Hepatocyte (in vitro differentiated cells): ENCODE measurements around the gene GUF1. TPM values are rescaled to one million over a fixed set of nuclear protein-coding genes. Genes with fewer than 3 reads are reported as not detected.

Source experiments
- DNase-seq: peaks from one replicate; pipeline ENCODE4 v3.0.0-alpha.2; 2016; ENCODE audit warnings: low spot score
- H2AFZ ChIP-seq: fragments of 200-600 bp; sonication (generic); 2 replicates; pipeline ENCODE4 v1.6.0; 2016; ENCODE audit warnings: antibody characterized with exemption, mild to moderate bottlenecking
- H3K27ac ChIP-seq: fragments of 200-600 bp; sonication (generic); 2 replicates; pipeline ENCODE4 v1.5.1; 2016; ENCODE audit warnings: mild to moderate bottlenecking
- H3K27me3 ChIP-seq: fragments of 200-600 bp; sonication (generic); 2 replicates; pipeline ENCODE4 v1.6.1; 2016
- H3K36me3 ChIP-seq: fragments of 200-600 bp; sonication (generic); replicated peaks from 2 replicates; pipeline ENCODE4 v1.5.1; 2016; ENCODE audit warnings: low read depth; ENCODE audit not compliant: insufficient read depth
- H3K4me1 ChIP-seq: fragments of 200-600 bp; sonication (generic); 2 replicates; pipeline ENCODE4 v1.5.1; 2016; ENCODE audit warnings: mild to moderate bottlenecking, moderate library complexity; ENCODE audit not compliant: insufficient read depth
- H3K4me2 ChIP-seq: fragments of 200-600 bp; sonication (generic); 2 replicates; pipeline ENCODE4 v1.6.0; 2016
- H3K4me3 ChIP-seq: fragments of 200-600 bp; sonication (generic); 2 replicates; pipeline ENCODE4 v1.5.1; 2016; ENCODE audit warnings: mild to moderate bottlenecking
- H3K79me2 ChIP-seq: fragments of 200-600 bp; sonication (generic); 2 replicates; pipeline ENCODE4 v1.6.0; 2017; ENCODE audit warnings: mild to moderate bottlenecking
- H3K9me2 ChIP-seq: fragments of 200-600 bp; sonication (generic); replicated peaks from 2 replicates; pipeline ENCODE4 v1.6.0; 2017; ENCODE audit warnings: mild to moderate bottlenecking; ENCODE audit not compliant: insufficient read depth
- H3K9me3 ChIP-seq: fragments of 200-600 bp; sonication (generic); 2 replicates; pipeline ENCODE4 v1.5.1; 2016; ENCODE audit warnings: low read depth, mild to moderate bottlenecking
- H4K20me1 ChIP-seq: fragments of 200-600 bp; sonication (generic); 2 replicates; pipeline ENCODE4 v1.6.0; 2016; ENCODE audit warnings: mild to moderate bottlenecking; ENCODE audit not compliant: insufficient read depth, poor library complexity, severe bottlenecking
- EZH2 ChIP-seq: fragments of 200-600 bp; sonication (generic); IDR thresholded peaks from 2 replicates; pipeline ENCODE4 v1.6.1; 2016; ENCODE audit warnings: antibody characterized with exemption, mild to moderate bottlenecking, borderline replicate concordance
- EZH2phosphoT487 ChIP-seq: fragments of 200-600 bp; sonication (generic); IDR thresholded peaks from one replicate; pipeline ENCODE4 v1.6.1; 2018; ENCODE audit warnings: antibody characterized with exemption, mild to moderate bottlenecking, low read depth, moderate library complexity; ENCODE audit not compliant: unreplicated experiment, severe bottlenecking
- WGBS: methylation state at CpG from one replicate; pipeline ENCODE4 v1.1.6; 2016; ENCODE audit warnings: low lambda C conversion rate; ENCODE audit errors: missing lambda C conversion rate; 5-methylcytosine and 5-hydroxymethylcytosine counted together
- polyA plus RNA-seq: library from polyadenylated mRNA; unstranded; fragments of >200 nt; fragmentation: Nextera tagmentation; extraction: Ambion mirVana; gene quantifications from 2 replicates; pipeline ENCODE4 v1.2.1, GENCODE V29; 2016
- total RNA-seq: library from RNA; depleted of rRNA; stranded (reverse); fragments of >200 nt; gene quantifications from 2 replicates; pipeline ENCODE4 v1.2.3, GENCODE V29; 2014
- TF ChIP-seq, protein P1 (sequence below): fragments of 200-600 bp; sonication (generic); IDR thresholded peaks from 2 replicates; pipeline ENCODE4 v1.5.1; 2016; ENCODE audit warnings: antibody characterized with exemption, mild to moderate bottlenecking; ENCODE audit not compliant: poor library complexity

The GUF1 gene
- total and polyA plus RNA-seq, 2 experiments from 2014 or later, result 10.9 to 17.5 TPM

DNA sequence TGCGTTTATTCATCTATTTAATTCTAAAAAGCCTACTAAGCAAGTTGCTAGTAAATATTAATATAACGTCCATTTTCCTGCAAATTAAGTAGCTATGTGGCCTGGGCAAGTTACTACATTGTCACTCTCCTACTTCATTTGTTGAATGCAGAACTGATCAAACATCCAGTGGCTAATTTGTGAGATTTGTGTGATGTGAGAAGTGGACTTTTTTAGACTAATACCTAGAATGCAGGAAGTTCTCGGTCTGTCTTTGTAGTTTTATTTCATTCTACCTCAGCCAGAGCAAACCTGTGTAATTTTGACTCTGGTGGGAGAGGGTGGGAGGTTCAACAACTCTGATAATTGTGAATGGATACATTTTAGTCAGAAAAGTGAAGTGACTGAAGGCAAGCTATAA, 840 bp downstream of the GUF1 start:
- Histone ChIP-seq H3K4me3 (peak overlapping the region; percentile 51), H3K4me2 (peak overlapping the region; percentile 81), H2AFZ (peak overlapping the region; percentile 92), H3K36me3 (no peaks in the 10 kb centered on the region), H3K27me3 (no peaks in the 10 kb centered on the region), H3K79me2 (peaks cover 35% of the 10 kb centered on the region), H3K9me3 (no peaks in the 10 kb centered on the region), H3K9me2 (no peaks in the 10 kb centered on the region), H3K4me1 (peaks cover 18% of the 10 kb centered on the region), H3K27ac (peak overlapping the region; percentile 97), H4K20me1 (no peaks in the 10 kb centered on the region)
- TF ChIP-seq EZH2, result no peak
- TF ChIP-seq, protein P1, sequence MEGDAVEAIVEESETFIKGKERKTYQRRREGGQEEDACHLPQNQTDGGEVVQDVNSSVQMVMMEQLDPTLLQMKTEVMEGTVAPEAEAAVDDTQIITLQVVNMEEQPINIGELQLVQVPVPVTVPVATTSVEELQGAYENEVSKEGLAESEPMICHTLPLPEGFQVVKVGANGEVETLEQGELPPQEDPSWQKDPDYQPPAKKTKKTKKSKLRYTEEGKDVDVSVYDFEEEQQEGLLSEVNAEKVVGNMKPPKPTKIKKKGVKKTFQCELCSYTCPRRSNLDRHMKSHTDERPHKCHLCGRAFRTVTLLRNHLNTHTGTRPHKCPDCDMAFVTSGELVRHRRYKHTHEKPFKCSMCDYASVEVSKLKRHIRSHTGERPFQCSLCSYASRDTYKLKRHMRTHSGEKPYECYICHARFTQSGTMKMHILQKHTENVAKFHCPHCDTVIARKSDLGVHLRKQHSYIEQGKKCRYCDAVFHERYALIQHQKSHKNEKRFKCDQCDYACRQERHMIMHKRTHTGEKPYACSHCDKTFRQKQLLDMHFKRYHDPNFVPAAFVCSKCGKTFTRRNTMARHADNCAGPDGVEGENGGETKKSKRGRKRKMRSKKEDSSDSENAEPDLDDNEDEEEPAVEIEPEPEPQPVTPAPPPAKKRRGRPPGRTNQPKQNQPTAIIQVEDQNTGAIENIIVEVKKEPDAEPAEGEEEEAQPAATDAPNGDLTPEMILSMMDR, result no peak
- no peak for TF ChIP-seq EZH2phosphoT487
- WGBS, result 6% methylated on average over 3 of the region's 3 CpGs
- no peak for DNase-seq

DNA sequence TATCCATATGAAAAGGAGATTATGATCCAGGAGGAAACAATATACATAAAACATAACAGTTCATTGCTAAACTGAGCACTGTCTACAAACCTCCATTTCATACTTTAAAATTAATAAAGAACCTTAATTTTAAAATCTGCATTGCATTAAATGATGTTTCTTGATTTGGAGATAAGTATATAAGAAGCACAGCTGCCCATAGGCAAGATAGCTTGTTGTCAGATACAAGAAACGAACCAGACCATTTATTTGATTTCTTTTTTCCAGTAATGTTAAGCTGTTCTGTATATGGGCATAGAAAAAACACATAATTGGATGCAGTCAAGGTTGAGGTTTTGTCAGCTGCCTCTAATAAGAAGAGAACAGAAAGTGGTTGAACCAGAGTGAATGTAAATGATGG, 6.4 kb downstream of the GUF1 start:
- no peak overlapping the region for H3K4me2 ChIP-seq
- no peaks in the 10 kb centered on the region for H3K27me3 ChIP-seq
- H3K4me1 ChIP-seq, result peaks cover 12% of the 10 kb centered on the region
- WGBS, result 100% methylated on average over 1 of the region's 1 CpG
- no peaks in the 10 kb centered on the region for H3K9me2 ChIP-seq
- TF ChIP-seq EZH2, result no peak
- TF ChIP-seq EZH2phosphoT487, result no peak
- TF ChIP-seq, protein P1, result no peak
- no peak overlapping the region for H2AFZ ChIP-seq
- no peaks in the 10 kb centered on the region for H3K9me3 ChIP-seq
- H4K20me1 ChIP-seq, result no peaks in the 10 kb centered on the region
- H3K79me2 ChIP-seq, result peaks cover 24% of the 10 kb centered on the region
- no peak overlapping the region for H3K4me3 ChIP-seq
- no peak overlapping the region for H3K27ac ChIP-seq
- no peak for DNase-seq
- no peaks in the 10 kb centered on the region for H3K36me3 ChIP-seq

DNA sequence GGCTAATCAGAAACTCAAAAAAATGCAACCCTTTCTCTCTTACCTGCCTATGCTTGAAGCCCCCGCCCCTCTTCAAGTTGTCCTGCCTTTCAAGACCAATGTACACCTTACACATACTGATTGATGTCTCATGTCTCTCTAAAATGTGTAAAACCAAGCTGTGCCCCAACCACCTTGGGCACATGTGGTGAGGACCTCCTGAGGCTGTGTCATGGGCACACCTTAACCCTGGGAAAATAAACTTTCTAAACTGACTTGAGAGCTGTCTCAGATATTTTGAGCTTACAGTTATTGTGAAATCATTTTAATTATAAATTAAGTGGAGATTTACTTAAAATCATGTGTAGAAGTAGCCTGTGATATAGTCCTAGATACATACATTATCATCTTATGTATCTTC, 22.2 kb downstream of the GUF1 start:
- Histone ChIP-seq H4K20me1 (no peaks in the 10 kb centered on the region), H3K36me3 (no peaks in the 10 kb centered on the region), H3K4me2 (no peak overlapping the region), H3K9me2 (no peaks in the 10 kb centered on the region), H2AFZ (no peak overlapping the region), H3K27ac (no peak overlapping the region), H3K79me2 (no peaks in the 10 kb centered on the region), H3K9me3 (no peaks in the 10 kb centered on the region), H3K4me1 (no peaks in the 10 kb centered on the region), H3K27me3 (no peaks in the 10 kb centered on the region), H3K4me3 (no peak overlapping the region)
- 100% methylated on average over 1 of the region's 1 CpG for WGBS
- no peak for DNase-seq
- no peak for TF ChIP-seq EZH2phosphoT487
- TF ChIP-seq, protein P1, result no peak
- no peak for TF ChIP-seq EZH2

DNA sequence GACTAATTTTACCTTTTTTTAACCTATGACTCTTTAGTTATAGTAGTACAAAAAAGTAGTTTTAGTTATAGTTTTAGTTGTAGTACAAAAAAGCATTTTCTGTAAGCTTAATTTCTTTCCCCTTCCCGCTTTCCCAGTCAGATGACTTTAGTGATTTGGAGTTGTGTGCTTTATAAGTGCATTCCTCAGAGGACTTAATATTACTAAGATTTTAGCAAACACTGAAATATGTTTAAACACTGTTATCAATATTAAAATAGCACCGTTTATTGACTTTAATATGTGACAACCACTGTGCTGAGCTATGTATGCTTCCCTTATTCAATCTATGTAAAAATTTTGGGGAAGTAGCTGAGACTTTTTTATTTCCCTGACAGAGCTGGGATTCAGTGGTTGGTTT, 22.8 kb downstream of the GUF1 start:
- no peak overlapping the region for H3K4me2 ChIP-seq
- no peak for DNase-seq
- WGBS, result 88% methylated on average over 2 of the region's 2 CpGs
- no peaks in the 10 kb centered on the region for H3K9me2 ChIP-seq
- H2AFZ ChIP-seq, result no peak overlapping the region
- no peak for TF ChIP-seq EZH2
- no peak for TF ChIP-seq EZH2phosphoT487
- TF ChIP-seq, protein P1, result no peak
- H4K20me1 ChIP-seq, result no peaks in the 10 kb centered on the region
- H3K36me3 ChIP-seq, result no peaks in the 10 kb centered on the region
- no peaks in the 10 kb centered on the region for H3K27me3 ChIP-seq
- H3K4me3 ChIP-seq, result no peak overlapping the region
- H3K4me1 ChIP-seq, result no peaks in the 10 kb centered on the region
- no peaks in the 10 kb centered on the region for H3K9me3 ChIP-seq
- no peaks in the 10 kb centered on the region for H3K79me2 ChIP-seq
- H3K27ac ChIP-seq, result no peak overlapping the region
